ENCODE measurements around the gene LRBA.

DNA sequence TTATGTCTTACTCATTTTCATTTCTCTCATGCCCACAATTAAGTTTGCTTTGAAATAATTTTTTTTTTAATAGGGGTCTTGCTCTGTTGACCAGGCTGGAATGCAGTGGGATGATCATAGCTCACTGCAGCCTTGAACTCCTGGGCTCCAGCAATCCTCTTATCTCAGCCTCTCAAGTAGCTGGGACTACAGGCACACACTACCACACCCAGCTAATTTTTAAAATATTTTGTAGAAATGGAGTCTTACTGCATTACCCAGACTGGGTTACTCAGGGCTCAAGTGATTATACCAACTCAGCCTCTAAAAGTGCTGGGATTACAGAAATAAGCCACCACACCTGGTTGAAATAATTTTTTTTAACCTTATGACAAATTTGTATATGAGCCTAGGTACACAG, 452.3 kb downstream of the LRBA start:
- TF ChIP-seq CTCF (IDR thresholded peaks at IDR 0.05 in 4 of 5, conservative IDR thresholded peaks at IDR 0.05 in 1 of 5), result no peak
- TF ChIP-seq POLR2A (IDR thresholded peaks at IDR 0.05), result no peak

Data from gastrocnemius medialis (tissue), 4 donors.